Measurements from ENCODE around the gene PDIA6.
A peak's percentile ranks its signal among the peaks of the same experiment; 100 is the strongest.

The PDIA6 gene

DNA sequence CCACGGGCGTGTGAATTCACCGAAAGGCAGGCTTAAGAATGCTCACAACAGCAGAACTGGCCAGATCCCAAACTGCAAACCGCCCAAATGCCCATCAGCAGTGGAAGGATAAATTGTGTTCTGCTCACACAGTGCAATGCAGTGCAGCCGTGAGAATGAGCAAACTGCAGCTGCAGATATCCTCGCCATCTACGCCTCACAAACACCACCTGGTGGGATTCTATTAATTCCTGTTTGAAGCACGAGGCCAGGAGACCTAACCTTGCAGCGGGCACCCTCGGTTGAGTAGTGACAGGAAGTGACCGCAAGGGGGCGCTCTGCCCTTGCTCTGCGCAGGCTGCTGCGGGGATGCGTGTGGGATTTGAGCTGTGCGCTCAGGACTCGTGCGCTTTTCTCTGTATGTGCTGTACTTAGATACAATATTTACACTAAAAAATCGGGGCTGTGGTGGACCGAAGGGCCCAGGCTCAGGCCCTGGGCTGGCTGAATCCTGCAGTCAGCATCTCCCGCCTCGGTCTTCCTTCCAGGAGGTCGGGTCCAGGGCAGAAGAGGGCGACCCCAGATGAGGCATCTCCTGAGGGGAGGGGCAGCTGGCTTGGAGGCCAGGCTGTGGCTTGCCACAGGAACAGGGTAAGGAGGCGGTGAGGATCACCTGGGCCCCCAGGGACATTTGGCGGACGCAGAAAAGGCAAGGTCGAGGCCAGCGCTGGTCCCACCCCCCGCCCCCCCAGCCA lies 19.8 kb upstream of the PDIA6 start:
- TF ChIP-seq ZFX (IDR thresholded peaks at IDR 0.05) = no peak
- TF ChIP-seq CTCF (conservative IDR thresholded peaks at IDR 0.05) = peak; percentile 95

GRCh38 chr2:10831400-10831985 lies 18.9 kb upstream of the PDIA6 start:
- TF ChIP-seq ZFX (IDR thresholded peaks at IDR 0.05) (no peak), CTCF (conservative IDR thresholded peaks at IDR 0.05) (no peak)
- H3K27ac ChIP-seq = no peak overlapping the region

More for the DNA sequence above, 19.8 kb upstream of the PDIA6 start:
- H3K27ac ChIP-seq = no peak overlapping the region

GRCh38 chr2:10830641-10831399 lies 18.2 kb upstream of the PDIA6 start:
- no peak overlapping the region for H3K27ac ChIP-seq
- TF ChIP-seq CTCF (conservative IDR thresholded peaks at IDR 0.05) (no peak), ZFX (IDR thresholded peaks at IDR 0.05) (no peak)

GRCh38 chr2:10830203-10830602 lies 17.6 kb upstream of the PDIA6 start:
- H3K27ac ChIP-seq = no peak overlapping the region
- TF ChIP-seq CTCF (conservative IDR thresholded peaks at IDR 0.05) (no peak), ZFX (IDR thresholded peaks at IDR 0.05) (no peak)

- no peak overlapping the region for H3K27ac ChIP-seq
- TF ChIP-seq CTCF (conservative IDR thresholded peaks at IDR 0.05) (no peak), ZFX (IDR thresholded peaks at IDR 0.05) (no peak)
These were observed 16.7 kb upstream of the PDIA6 start for GRCh38 chr2:10829299-10829698.

DNA sequence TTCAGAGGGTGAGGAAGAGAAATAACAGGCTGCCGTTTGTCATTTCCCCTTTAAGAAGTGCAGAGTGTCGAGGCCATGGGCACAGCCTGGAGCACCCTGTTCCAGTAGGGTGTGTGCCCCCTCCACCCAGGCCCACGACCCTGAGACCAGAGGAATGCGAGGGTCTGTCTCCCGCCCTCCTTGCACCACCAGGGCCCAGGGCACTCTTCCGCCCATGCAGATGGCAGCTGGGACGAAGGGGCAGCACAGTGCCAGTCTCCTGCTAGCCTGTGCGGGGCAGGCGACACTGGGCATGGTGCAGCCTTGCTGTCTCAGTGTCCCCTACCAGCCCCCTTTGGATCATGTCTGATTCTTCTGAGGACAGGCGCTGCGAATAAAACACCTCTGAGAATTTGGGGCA lies 15.8 kb upstream of the PDIA6 start:
- TF ChIP-seq ZFX (IDR thresholded peaks at IDR 0.05) (no peak), CTCF (conservative IDR thresholded peaks at IDR 0.05) (no peak)
- no peak overlapping the region for H3K27ac ChIP-seq

GRCh38 chr2:10826625-10827024 lies 14.0 kb upstream of the PDIA6 start:
- TF ChIP-seq ZFX (IDR thresholded peaks at IDR 0.05) (no peak), CTCF (conservative IDR thresholded peaks at IDR 0.05) (no peak)
- no peak overlapping the region for H3K27ac ChIP-seq
